ENCODE measurements around the gene OR2H1. TPM values are rescaled to one million over a fixed set of nuclear protein-coding genes. Genes with fewer than 3 reads are reported as not detected.

Gene OR2H1
- total RNA-seq, 1 donor from 2014 or later: not detected

DNA sequence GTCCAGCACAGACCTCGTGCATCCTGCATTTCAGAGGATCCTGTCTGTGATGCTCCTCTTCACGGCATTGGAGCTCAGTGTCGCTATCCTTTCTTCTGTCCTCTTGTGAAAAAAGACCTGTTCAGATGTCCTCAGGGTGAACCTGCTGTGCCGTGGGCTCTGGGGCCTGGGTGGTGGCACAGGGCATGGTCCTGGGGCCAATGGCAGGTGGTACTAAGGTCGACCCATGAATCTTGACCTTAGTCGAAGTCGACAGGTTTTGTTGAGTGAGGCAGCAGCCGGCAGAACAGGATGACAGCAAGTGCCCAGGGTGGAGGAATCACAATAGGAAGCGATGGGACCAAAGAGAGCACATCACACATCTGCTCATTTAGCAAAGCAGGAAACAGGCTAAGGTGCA, 52.8 kb downstream of the OR2H1 start:
- intact Hi-C loops (cut with micrococcal nuclease): no loop called here

DNA sequence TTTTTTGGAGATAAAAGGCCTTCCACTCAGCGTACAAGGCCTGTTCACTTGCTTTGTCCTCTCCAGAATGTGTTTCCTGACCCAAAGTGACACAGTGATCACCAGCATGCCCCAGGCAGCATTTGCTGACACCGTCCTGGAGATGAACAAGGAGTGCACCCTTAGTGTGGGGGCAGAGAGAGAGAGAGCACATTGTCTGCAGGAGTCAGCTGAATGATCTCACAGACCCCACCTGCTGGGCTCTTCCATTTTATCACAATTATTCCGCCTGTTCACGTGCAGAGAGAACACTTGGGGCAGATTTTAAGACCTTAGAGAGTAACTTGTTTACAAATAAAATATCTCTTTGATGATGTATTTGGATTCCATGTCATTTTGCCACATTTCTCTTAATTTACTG, 53.2 kb downstream of the OR2H1 start:
- intact Hi-C loops (cut with micrococcal nuclease): no loop called here

- intact Hi-C loops (cut with micrococcal nuclease): no loop called here
These were observed 53.9 kb downstream of the OR2H1 start for GRCh38 chr6:29510746-29511300.

Other genes with a start within 250 kb of the OR2H1 start
- not detected in 2 replicates for gene OR14J1, start 155.5 kb upstream of the OR2H1 start, total RNA-seq
- gene OR5V1, start 88.3 kb upstream of the OR2H1 start, total RNA-seq: not detected in 2 replicates
- gene OR12D3, start 81.9 kb upstream of the OR2H1 start, total RNA-seq: not detected in 2 replicates
- gene OR12D2, start 61.5 kb upstream of the OR2H1 start, total RNA-seq: not detected in 2 replicates
- gene OR12D1, start 42.2 kb upstream of the OR2H1 start, total RNA-seq: not detected in 2 replicates
- gene OR10C1, start 17.8 kb upstream of the OR2H1 start, total RNA-seq: not detected in 2 replicates
- not detected in 2 replicates for gene OR11A1, start 84 bp upstream of the OR2H1 start, total RNA-seq
- gene MAS1L, start 30.8 kb downstream of the OR2H1 start, total RNA-seq: not detected in 2 replicates
- gene UBD, start 102.6 kb downstream of the OR2H1 start, total RNA-seq: 0.61 and 1.0 TPM in 2 replicates
- gene OR2H2, start 128.0 kb downstream of the OR2H1 start, total RNA-seq: not detected in 2 replicates
- gene GABBR1, start 176.0 kb downstream of the OR2H1 start, total RNA-seq: 22.8 and 26.5 TPM in 2 replicates
- not detected in 2 replicates for gene MOG, start 199.9 kb downstream of the OR2H1 start, total RNA-seq
- gene ZFP57, start 224.0 kb downstream of the OR2H1 start, total RNA-seq: 2.1 and 2.3 TPM in 2 replicates